ENCODE results near the gene RHOBTB3.
A peak's percentile ranks its signal among the peaks of the same experiment; 100 is the strongest.

RHOBTB3 gene

GRCh38 chr5:95733107-95733665 is 2.0 kb downstream of the RHOBTB3 start:
- no peak for DNase-seq

DNA sequence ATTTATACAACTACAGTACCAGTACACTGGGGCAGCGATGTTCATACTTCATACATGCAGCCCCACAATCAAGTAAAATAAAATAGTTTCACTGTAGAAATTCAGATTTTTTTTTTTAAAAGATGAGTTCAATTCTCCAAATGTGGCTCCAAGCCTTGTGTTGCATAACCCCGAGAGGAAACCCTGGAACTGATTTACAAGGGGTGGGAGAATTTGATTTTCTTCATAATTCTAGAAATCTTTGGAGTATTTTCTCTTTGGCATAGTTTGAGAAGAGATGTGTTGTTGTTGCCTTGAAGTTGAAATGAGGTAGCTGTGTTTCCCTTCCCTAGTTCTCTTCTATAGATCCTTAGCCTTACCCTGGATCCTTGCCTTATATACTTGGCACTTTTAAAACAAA is 3.1 kb downstream of the RHOBTB3 start:
- no peak for DNase-seq

DNA sequence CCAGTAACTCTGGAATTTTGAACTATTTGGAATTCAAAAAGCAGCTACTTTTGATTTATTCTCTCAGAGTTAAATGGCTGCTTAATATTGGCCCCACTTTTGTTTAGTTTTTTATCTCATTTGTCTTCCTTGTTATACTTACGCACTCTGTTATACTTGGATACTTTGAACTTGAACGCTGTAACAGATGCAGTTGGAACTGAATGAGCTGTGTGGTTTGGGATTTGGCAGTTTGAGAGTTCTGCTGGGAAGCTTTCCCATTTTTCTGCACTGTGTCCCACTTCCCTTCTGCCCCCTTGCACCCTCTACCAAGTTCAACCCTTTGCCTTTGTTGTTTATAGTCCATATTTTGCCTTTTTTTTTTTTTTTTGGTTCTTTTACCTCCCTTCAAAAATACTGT is 3.8 kb downstream of the RHOBTB3 start:
- no peak for DNase-seq

DNA sequence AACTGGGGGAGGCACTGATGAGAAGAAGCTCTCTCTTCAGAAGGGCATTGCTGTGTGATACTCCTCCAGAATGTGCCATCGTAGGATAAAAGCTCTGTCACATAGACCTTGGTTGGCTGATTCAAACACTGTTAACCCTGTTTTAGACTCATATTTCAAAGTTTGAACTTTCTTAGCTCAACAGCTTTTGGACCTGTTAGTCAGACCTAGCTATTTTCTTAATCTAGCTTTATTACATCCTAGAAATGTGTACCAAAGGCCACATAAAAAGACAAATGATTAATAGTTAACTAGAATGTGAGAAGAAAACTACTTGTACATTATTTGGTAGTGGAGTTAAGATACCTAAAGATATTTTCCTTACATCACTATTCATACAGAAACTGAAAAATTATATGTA is 4.3 kb downstream of the RHOBTB3 start:
- no peak for DNase-seq

DNA sequence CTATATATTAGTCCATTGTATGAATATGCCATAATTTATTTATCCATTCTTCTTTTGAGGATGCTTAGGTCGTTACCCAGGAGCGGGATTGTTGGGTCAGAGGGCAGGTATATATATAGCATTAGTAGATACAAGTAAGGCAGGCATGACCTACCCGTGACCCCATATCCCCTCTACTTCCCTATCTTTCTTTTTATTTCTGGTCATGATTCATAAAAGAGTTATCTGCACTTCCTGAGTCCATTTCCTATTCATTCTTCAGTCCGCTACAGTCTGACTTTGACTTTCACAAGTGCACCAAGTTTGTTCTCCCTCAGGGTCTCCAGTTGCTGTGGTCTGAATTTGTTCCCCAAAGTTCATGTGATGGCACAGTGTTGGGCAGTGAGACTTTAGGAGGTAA is 6.9 kb downstream of the RHOBTB3 start:
- no peak for DNase-seq

DNA sequence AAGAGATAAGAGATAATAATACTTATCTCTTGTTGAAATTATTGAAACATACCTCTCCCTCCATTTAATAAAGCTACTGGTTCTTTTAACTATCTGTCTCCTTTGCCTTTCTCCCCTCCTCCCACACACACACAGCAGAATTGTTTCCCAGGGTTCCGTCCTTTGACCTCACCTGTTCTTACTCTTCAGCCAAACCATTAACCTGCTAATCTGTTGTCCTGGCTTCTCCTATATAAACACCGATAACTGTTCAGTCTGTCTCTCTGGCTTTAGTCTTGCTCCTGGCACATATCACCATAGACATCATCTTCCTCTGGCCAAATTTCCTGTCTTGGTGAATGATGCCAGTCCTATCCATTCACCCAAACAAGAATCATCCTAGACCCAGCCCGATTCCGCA is 7.7 kb downstream of the RHOBTB3 start:
- no peak for DNase-seq

- no peak for DNase-seq
Measured at GRCh38 chr5:95739857-95740256, 8.7 kb downstream of the RHOBTB3 start.

DNA sequence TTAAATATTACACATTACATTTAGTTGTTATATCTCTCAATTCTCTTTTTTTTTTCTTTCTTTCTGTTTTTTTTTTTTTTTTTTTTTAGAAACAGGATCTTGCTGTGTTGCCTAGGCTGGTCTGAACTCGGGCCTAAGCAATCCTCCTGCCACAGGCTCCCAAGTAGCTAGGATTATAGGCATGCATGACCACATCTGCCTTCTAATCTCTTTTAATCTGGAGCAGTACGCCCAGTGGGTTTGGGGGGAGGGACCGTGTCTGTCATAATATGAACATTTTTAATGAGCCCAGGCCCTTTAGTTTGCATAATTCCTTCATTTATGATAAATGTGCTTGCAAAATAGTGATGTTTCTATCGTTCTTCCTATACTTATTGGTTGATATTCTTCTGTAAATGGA is 10.3 kb downstream of the RHOBTB3 start:
- no peak for DNase-seq

GRCh38 chr5:95743232-95743631 is 12.1 kb downstream of the RHOBTB3 start:
- DNase-seq, result no peak

GRCh38 chr5:95743877-95744276 is 12.7 kb downstream of the RHOBTB3 start:
- no peak for DNase-seq

DNA sequence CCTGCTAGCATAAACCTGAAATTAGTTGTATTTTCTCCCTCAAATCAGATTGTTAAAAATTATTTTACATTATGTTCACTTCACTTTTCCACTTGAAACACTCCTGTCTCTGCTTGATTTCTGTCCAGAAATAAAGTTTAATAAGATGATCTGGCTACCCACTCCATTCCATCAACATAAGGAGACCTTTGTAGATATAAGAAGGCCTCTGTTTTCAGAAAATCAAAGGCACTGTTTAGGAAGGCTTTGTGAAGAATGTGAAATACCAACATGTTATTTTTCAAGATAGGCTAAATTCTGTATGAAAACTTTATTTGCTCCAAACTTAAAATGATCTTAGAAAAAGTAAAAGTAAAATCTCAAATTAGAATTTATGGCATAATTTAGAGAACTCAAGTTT is 15.1 kb downstream of the RHOBTB3 start:
- no peak for DNase-seq

GRCh38 chr5:95746722-95747679 is 15.9 kb downstream of the RHOBTB3 start:
- DNase-seq, result no peak

- DNase-seq, result no peak
Measured at GRCh38 chr5:95748133-95748532, 17.0 kb downstream of the RHOBTB3 start.

DNA sequence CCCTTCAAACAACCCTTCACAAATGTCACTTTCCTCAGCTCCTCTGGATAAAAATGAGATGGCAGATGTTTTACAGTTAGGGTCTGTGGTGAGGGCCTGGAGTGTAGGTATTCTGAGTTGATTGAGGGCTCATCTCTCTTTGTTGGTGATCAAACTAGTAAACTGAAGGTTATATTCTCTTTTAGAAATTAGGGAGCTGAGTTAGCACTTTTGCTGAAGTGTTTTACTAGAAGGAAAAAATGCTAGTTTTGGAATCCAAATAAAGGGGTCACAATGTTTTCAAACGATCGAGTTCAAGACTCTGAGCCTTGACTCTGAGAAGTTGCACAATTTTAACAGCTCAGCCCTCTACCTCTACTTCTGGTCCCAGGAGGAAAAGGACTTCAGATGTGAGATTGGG is 23.4 kb downstream of the RHOBTB3 start:
- DNase-seq, result no peak

- DNase-seq, result no peak
Measured at GRCh38 chr5:95759005-95759404, 27.9 kb downstream of the RHOBTB3 start.

DNA sequence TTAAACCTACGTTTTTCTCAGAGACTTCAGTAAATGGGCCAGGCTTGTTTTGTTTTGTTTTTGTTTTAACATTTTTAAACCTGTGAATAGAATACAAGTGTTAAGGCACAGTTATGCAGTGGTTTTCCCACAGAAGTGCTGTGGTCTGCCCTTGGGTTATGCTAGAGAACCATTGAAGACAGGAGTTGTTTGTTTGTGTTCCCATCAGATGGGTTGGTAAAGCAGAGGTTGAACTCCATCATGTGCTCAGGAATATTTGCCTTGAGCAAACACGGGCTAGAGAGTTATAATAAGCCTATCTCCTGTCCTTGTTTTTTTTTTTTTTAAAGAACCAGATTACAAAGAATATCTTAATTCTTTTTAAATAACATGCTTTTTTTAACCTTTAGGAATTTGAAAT is 28.5 kb downstream of the RHOBTB3 start:
- no peak for DNase-seq

- DNase-seq, result peak in 2 of 6 experiments; percentile 28 to 34
Measured at GRCh38 chr5:95760273-95761191, 29.4 kb downstream of the RHOBTB3 start.

DNA sequence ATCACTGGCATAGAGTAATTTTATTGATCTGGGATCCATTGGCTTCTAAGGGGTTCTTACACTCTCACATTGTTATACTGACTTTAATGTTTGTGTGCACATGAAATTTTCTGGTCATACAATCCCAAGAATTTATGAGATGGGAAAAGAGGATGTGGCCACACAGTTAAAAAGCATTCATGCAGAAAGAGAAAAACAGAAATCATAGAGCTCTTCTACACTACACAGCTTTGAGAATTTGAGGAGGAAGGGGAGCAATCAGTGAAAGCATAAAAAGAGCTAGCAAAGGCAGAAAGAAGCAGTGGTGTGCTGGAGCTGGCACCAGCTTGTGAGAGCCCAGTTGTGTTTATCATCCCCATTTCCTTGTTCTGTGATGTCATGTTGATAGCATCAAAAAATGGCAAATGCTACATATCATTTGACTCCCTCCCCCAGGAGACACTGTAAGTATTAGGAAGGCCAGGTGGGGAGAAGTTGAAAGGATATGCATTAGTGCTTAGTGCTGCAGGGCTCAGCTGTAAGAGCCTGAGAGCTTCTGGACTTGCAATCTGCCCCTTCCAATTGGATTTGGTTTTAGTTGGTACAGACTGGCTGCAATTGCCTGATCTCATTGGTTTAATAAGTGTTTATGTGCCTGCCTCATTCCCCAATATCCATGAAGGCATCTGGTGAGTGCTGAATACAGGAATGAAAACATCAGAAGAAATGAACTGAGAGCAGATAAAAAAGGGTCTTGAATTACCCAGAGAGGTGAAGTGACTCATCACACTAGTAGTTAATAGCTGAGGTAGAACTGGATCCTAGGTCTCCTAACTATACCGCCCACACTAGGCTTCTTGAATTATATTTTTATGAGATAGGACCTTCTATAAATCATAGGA is 30.9 kb downstream of the RHOBTB3 start:
- DNase-seq, result no peak

GRCh38 chr5:95762652-95763041 is 31.5 kb downstream of the RHOBTB3 start:
- no peak for DNase-seq

- no peak for DNase-seq
Measured at GRCh38 chr5:95763941-95764340, 32.8 kb downstream of the RHOBTB3 start.

- no peak for DNase-seq
Measured at GRCh38 chr5:95768731-95769130, 37.6 kb downstream of the RHOBTB3 start.
